HG02798 (cell line): ENCODE measurements around the gene CXorf58.
A peak's percentile ranks its signal among the peaks of the same experiment; 100 is the strongest.

ENCODE experiments used
- ATAC-seq: cut with Tn5 transposase; IDR thresholded peaks from one replicate; pipeline ENCODE4 v1.9.1; 2021; ENCODE audit warnings: mild to moderate bottlenecking; ENCODE audit not compliant: unreplicated experiment, poor library complexity

The CXorf58 gene

DNA sequence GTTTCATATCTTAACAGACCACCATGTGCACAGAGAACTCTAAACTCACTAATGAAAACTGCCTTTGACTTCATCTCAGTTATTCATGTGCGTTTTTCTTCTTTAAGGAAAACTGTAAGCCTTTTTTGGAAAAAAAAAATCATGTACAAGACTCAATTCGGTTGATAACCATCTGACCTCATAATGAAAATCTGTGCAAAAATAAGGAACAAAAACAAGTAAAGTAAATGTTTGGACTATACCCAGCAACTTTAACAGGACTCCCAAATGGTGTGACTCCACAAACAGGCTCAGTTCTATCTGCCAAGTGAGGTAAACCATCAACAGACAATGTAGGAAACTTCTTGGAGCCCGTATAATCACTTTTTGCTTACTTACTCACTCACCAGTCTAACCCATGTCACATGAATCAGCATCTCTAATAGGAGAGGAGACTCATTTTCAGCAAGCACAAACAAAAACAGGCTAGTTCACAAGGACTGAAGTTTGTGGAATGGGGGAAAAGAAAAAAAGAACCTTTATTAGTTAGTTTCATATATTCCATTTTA is 9.3 kb upstream of the CXorf58 start:
- no peak for ATAC-seq

DNA sequence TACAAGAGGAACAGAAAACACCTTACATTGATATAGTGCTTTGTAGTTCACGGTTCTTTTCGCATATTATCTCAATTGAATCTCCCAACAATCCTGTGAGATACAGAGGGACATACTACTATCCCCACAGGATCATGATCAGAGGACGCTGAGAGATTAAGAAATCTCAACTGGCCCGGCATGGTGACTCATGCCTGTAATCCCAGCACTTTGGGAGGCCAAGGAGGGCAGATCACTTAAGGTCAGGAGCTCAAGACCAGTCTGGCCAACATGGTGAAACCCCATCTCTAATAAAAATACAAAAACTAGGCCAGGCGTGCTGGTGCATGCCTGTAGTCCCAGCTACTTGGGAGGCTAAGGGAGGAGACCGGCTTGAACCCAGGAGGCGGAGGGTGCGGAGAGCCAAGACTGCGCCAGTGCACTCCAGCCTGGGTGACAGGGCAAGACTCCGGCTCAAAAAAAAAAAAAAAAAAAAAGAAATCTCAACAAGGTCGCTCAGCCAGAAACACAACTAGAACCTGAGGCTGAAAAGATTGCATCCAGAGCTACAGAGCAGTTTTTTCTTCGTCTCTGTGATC is 7.5 kb upstream of the CXorf58 start:
- no peak for ATAC-seq

DNA sequence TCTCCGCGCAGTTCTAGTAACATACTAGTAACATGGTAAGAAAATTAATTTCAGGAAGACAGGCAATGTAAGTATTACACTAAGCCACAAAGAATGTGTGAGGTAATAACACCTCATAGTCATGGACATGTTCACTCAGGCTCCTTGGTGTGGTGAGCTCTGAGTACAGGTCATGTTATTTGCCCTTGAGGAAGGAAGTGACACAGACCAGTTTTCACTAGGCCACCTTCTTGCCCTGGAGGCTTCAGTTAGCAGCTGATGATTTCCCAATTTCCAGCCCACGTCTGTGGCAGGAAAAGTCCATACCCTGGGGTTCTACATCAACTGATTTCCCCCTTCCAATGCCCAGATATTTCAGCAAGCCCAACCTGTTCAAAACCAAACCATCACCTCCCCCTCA is 6.7 kb upstream of the CXorf58 start:
- ATAC-seq, result no peak

DNA sequence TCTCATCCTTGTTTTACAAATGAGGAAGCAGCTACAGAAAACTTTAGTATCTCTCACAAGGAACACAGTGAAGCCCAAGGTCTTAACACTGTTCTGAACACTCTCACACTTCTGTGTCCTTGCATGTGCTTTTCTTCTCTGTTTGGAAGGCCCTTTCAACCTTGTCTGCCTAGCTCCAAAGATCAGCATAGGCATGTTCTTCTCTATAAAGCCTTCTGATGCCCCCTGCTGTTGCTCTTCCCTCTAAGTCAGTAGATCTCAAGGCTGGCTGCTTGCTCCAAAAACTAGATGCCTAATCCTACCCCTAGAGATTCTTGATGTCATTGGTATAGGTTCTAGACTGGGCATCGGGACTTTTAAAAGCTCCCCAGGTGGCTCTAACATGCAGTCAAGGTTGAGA is 6.0 kb upstream of the CXorf58 start:
- ATAC-seq, result peak; percentile 70

DNA sequence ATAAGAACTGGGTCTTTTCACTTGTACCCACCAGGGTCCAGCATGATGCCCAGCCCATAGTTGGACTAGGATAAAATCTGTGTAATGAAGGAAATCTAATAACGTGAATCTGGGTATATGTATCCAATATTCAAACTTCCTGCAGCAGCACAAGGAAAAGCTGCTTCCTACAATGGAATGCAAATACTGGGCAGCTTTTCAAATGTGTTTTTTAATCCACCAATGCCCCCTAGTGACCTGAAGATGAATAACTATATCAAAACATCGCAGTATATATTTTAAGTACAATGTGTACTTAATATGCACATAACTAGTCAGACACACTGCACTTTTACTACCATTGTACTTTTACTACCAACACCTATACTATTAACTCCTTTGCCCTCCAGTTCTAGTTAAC is 5.4 kb upstream of the CXorf58 start:
- no peak for ATAC-seq

DNA sequence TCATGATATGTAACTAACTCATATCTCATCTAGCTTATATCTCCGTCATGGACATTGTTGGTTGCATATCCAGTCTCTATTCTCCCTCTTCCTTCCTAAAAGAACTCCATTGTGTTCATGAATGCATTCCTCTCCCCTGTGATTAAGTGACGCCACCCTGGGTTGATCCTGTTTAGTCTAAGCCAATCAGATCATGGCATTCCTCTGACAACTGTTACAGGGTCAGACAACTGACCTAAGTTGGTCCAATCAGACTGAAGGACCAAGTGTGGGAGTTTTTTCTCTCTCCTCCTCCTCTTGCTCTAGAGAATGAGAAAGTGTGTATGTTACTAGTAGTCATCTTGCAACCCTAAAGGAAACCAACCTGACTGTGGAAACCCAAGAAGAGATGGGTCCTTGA is 3.7 kb upstream of the CXorf58 start:
- ATAC-seq, result no peak

DNA sequence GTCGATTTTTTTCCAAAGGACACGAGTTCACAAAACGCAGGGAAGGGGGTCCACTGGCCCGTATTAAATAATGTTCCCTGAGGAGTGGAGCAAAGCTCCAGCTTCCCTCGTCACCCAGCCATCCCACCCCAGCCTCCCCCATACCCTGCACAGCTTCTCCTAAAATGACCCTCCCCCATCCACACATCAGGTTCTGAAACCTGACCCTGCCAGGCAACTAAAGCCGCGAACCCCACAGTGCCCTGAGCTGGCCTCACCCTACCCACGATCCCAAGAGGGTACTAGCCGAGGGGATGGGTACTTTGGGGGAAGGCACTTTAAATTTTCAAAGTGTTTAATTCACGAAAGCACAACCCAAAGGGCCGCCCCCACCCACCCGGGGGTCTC is 702 bp upstream of the CXorf58 start:
- no peak for ATAC-seq

DNA sequence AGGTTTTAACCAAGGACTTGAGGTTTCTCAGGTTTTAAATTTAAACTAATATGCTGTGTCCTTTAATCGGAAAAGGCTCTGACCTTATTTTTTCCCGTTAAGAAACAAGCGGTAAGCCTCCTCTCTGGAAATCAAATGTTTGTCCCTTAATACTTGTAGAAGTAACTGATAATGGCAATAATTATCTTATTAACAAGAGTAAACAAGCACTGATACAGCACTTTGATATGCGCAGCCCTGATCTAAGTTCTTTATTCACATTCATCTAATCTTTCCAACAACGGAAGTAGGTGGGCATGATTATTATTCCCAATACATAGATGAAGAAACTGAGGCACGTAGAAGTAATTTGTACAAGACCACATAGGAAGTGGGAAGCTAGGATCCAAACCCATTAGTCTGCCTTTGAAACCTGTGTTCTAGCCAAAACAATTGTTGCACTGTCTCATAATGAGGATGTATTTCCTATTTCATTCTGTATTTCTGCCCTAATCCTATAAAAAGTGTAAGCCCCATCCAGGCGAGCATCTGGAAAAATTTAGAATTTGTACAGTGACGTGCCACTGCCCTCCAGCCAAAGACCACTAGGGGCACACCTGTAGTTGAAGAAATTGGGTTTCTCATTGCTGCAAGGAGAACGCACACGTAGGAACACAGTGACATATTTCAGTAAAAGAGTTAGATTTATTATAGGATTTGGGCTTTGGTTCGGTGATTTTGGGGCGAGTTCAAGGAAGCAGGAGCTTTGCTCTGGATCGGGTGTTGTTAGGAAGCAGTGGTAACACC is 606 bp downstream of the CXorf58 start:
- ATAC-seq, result no peak

DNA sequence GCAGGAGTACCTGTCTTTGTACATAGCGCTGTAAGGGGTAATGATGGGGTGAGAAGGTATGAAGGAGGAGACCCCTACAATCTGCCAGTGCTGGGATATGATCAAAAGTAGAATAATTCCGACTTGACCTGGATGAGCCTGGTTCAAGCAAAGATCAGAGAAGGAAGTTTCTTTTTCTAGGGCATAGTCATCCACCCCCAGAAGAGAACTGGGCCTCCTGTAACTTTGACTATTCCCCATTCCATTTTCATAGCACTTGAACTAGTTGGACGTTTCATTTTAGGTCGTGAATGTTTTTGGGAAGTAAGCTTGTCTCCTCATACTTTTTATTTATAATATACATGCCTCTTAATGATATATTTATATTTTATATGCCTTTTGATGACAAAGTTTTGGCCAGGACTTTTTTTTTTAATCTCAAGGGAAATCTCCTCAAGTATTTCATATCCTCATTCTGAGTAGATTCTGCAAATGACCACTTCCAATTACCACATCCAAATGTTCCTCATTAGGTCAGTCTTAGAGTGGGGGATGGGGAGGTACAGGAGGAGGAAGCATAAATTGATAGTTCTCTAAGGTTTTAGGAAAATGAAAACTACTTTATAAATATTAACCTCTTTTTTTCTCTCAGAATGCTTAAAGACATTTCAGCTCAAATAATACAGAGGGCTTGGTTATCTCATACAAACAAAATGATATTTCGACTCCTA is 3.5 kb downstream of the CXorf58 start:
- no peak for ATAC-seq

DNA sequence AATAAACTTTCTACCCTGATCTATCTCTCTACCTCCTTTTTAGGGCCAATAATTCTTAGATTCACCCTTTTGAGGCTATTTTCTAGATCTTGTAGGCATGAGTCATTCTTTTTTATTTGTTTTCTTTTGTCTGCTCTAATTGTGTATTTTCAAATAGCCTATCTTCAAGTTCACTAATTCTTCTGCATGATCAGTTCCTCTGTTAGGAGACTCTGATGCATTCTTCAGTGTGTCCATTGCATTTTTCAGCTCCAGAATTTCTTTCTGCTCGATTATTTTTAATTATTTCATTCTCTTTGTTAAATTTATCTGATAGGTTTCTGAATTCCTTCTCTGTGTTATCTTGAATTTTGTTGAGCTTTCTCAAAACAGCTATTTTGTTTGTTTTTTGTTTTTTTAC is 11.3 kb downstream of the CXorf58 start:
- ATAC-seq, result no peak

DNA sequence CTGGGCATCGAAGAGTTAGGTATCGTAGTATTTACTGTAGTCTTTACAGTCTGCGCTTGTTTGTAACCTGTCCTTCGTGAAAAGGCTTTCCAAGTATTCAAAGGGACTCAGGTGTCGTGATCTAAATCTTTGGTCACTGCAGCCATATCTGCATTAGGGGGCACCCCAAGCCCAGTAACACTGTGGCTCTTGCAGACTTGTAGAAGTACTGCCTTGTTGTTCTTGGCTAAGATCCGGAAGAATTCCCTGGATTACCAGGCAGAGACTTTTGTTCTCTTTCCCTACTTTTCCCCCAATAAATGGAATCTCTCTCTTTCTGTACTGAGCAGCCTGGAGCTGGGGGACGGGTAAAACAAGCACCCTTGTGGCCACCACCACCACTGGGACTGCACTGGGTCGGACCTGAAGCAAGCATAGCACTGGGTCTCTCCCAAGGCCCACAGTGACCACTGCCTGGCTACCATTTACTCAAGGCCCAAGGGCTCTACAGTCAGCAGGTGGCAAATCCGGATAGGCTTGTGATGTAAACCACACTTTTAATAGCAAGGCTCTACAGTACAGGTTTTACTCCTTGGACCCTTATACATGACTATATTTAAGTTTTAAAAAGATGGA is 12.0 kb downstream of the CXorf58 start:
- no peak for ATAC-seq

DNA sequence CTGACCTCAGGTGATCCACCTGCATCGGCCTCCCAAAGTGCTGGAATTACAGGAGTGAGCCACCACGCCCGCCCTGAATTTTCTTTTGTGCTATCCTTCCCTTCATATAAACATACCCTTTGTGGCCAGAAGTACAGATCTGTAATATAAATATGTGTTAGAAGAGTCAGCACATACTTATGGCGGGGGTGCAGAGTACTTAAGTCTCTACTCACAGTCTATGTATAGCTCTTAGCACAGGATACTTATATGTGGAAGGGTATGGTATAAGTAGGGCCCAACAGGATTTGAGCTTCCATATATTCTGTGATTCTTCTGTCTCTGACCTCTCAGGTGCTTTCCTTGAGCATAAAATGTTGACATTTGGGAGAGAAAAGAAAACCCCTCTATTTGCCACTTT is 18.2 kb downstream of the CXorf58 start:
- ATAC-seq, result no peak

DNA sequence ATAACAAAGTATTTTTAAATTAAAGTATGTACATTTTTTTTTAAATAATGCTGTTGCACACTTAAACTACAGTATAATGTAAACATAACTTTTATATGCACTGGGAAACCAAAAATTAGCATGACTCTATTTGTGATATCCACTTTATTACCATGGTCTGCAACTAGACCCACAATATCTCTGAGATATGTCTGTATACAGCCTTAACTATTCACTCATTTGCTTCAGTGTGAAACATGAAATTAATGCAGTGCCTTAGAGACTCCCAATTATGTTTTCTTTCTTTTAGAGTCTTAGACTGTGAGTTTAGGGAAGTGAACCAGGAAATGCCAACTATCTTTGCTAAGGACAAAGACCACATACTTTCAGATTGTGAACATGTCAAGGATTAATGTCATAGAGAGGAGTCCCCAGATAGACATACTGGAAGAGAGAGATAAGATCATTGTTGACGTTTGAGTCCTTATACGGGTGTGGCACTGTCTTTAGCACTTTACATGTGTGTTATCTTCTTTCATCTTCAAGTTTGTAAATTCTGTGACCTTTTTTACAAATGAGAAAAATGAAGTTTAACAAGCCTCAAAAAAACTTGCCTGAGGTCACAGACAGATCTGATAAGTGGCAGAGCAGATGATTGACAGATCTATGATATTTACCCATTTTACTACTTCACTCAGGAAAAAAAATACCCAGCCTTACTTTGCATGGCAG is 23.2 kb downstream of the CXorf58 start:
- ATAC-seq, result no peak

DNA sequence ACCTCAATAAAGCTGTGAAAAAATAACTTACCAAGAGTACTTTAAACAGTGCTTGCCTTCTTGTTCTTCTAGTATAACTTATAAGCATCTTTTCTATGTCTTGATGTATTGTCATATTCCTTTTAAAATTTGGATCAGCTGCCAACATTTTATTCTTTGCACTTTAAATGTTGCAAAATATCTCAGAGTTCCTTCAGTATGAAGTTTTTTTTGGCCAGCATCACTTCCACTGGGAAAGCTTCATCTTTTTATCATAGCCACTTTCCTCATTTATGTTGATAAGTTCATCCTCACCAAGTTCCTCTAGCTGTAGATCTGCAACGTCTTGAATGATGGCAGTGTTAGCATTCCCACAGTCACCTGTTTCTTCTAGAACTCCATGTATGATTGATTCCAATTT is 24.2 kb downstream of the CXorf58 start:
- ATAC-seq, result no peak

DNA sequence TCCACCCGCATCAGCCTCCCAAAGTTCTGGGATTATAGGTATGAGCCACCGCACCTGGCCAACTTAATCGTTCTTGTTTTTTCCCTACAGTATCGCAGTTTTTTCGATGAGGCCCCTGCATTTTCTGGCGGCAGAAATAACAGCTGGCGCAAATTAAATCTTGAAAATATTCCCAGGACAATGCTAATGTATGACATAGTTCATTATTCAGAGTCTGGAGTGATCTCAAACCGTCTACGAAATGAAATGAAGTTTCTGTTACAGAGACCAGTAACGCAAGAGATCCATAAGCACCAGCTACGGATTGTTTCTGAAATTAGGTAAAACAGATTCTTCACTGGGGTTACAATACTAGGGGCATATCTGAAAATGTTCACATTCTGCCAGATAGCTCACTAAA is 27.3 kb downstream of the CXorf58 start:
- ATAC-seq, result no peak

DNA sequence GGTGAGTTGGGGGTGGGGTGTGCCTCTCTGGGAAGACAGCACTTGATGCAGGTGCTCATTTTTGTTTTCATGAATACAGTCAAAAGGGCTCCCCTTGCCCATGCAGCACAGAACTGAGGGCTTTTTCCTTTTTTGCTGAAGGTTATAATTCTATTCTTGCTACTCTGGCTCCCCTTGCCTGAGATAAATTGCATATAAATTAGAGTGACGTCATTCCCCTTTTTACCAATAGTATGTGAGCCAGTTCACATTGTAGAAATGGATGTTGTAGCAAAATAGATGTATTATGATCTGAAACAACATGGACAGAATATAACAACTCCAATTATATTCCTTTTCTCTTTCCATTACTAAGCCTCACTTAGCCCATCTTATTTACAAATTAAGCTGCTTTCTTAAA is 28.4 kb downstream of the CXorf58 start:
- no peak for ATAC-seq

DNA sequence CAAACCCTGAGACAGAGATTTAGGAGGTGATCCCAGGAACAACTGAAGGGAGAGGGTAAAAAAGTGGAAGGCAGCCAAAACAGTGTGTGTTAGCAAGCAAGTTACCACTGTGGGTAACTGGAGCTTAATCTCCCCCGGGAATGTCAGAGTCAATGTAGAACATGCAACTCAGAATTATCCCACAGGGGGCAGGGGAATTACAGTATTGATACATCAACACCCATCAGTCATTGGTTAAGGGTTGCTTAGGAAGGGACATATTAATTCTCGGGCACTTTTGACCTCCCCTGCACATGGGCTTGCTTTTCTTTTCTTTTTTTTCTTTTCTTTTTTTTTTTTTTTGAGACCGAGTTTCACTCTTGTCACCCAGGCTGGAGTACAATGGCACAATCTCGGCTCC is 29.3 kb downstream of the CXorf58 start:
- ATAC-seq, result no peak

DNA sequence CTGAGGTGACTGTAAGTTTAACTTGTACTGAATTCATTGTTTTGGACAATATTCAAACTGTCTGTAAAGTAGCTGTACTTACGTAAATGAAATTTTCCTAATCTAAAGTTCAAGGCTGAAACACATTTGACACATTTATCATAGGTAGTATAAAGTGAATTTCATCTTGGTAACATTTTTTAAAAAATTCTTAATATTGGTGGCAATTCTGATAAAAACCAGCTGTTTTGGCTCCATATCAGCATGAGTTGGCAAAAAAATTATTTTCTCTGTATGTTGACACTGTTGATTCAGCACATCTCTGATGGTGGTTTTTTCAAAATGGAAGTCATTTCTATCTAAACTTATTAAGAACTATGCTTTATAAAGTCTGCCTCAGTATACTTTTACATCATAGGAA is 30.9 kb downstream of the CXorf58 start:
- ATAC-seq, result no peak

DNA sequence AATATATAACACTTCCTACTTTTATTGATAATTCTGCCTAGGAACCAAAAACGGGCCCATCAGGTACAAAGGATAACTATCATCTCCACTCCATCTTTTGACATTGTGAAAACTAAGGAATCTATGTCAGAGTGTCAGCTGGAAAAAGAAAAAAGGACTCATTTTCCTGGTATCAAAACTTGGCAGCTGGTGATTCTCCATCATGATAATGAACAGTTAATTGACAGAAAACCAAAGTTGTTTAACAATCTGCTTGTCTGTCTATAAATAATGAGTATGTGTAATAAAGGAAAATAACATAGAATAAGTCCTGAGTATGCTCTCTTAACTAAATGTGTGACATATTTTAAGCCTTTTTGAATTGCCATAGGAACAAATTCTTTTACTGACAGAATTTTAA is 31.4 kb downstream of the CXorf58 start:
- no peak for ATAC-seq

DNA sequence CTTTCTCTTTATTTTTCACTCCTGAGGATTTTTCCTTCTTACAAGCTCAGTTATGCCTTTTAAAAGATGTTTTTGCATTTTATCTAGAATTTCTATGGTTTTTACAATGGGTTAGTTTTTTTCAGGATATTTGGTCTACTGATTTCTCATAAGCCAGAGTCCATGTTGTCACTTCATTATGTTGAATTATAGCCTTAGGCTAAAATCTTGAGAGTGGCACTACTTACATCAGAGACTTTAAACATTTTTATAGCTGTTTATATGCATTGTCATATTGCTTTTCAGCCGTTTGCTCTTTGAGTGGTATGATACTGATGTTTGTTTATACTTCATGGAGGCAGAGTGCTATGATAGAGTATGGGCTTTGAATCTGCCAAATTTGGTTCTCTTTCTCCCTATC is 36.4 kb downstream of the CXorf58 start:
- no peak for ATAC-seq
